Stimulated activated CD4-positive, alpha-beta T cell treated with anti-CD3 and anti-CD28 coated beads, Interleukin-15, amount 100 ng/mL, for 24 hours (primary cell): ENCODE data around the gene C1QTNF5.

ENCODE experiments used
- DNase-seq: peaks from one replicate; pipeline ENCODE4 v3.0.0-alpha.2; 2020

The C1QTNF5 gene

DNA sequence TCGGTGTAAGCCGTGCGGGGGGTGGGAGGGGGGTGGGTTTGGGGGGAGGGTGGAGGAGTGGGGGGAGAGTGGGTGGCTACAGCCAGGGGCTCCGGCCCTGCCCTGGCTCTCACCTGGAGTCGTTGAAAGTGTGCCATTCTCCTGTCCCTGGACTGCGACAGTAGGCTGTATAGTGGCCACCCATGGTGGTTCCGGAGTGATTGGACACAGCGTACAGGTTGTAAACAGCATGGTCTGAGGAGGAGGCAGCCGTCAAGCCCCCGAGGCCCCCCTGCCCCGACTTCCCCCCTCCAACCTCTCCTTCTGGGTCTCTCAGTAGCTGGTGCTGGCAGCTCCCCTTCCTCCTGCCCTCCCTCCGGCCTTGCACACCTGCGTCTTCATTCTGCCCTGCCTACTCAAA is 16.4 kb upstream of the C1QTNF5 start:
- DNase-seq, result no peak

DNA sequence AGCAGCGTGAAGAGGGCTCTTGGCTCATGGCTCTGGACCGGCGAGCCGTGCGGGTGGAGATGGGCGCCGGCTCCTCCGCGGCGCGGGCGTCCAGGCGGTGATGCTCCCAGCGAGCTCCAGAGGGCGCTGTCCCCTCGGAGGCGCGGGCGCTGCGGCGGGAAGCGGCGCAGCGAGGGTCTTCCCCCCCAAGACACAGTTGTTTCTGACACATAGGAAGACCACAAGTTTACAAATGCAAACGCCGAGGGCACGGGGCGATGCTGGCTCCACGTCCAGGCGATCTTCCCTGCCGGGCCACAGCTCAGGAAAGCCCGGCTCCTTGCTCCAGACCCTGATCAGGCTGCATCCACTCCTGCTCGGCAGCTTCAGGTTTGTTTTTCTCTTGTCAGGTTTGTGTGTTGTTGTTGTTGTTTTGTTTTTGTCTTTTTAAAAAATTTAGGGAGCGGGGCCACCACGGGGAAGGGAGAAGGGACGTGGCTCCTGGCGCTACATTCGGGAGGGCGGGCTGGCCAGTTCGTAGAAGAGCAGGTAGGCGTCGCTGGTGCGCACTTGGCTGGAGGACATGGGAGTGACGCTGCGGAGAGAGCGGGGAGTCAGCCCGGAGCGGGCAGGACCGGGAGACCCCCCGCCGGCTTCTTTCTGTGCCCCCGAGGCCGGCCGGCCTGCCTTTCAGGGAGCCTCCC is 15.8 kb upstream of the C1QTNF5 start:
- peak; percentile 85 for DNase-seq

DNA sequence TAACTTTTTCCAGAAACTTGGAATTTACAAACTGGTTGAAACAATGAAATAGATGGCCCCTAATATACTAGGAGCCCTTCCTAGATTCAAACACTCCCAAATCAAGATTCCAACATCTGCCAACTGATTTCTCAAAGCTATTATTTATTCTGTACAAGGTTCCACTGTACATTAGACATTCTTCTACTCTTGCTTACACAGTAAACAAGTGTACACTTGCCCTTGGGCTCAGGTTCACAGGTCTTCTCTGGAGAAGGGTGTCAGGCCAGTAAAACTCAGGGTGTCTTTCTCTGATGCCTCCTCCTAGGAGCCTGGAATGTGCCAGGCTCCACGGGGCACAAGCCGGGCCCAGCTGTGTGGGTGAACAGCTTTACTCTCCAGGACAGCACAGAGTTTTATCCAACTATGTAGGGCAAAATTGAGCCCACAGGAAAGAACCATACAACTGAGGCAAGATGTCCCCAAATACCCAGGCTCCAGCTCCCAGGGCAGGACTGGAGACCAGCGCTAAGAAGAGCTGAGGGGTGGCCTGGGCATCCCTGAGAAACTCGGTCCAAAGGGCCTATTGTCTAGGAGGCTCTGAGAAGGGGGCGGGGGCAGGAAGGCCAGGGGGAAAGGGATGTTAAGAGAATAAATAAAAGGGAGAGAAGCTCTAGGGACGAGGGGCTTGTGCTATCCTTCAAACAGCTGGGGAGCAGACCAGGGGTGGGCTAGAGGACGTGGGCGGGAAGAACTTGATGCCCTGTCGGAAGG is 14.6 kb upstream of the C1QTNF5 start:
- no peak for DNase-seq

DNA sequence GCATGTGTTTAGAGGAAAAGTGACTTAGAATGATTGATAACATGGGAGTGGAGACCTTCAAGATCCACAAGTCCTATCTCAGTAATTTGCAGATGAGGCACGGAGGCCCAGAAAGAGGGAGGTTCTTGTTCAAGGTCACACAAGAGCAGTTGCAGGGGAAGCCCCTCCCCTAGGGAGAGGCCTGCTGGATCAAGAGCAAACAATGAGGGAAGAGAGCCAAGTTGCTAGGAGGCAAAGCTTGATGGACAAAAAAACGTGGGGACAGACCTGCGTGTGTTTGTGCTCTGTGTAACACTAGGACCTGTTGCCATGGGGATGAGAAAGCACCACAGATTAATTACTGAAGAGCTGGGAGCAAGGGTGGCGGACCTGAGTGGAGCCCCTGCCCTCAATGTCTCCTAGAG is 12.2 kb upstream of the C1QTNF5 start:
- DNase-seq, result no peak

DNA sequence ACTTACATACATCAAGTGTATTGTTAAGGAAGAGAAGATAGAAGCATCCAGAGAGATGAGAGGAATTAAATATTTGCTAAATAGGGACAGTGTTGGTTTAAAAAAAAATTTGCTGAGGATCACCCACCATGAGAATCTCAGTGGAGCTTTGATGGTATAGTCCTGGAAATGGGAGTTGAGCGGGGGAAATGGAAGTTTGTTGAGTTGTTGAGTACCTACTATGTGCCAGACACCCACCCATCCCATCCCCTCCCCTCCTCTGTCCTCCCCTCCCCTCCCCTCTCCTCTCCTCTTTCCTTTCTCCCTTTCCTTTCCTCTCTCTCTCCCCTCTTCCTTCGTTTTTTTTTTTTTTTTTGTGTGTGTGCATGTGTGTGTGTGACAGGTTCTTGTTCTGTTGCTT is 10.5 kb upstream of the C1QTNF5 start:
- no peak for DNase-seq

DNA sequence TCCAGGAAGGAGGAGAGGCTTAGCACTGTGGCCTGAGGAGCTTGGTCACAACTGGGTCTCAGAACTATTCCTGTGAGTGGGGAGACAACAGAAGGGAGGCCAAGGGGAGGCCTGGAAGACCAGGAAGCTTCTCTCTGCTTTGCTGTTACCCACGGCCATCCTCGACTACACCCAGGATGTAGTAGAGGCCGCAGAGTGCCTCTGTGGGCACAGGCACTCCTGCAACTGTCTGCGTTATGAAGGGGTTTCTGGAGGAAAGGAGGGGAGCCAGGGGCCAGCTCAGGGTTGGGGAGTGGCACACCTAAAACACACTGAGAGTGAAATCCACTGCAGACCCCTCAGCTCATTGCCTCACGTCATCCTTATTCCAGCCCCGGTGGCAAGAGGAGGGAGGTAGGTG is 9.6 kb upstream of the C1QTNF5 start:
- DNase-seq, result no peak

DNA sequence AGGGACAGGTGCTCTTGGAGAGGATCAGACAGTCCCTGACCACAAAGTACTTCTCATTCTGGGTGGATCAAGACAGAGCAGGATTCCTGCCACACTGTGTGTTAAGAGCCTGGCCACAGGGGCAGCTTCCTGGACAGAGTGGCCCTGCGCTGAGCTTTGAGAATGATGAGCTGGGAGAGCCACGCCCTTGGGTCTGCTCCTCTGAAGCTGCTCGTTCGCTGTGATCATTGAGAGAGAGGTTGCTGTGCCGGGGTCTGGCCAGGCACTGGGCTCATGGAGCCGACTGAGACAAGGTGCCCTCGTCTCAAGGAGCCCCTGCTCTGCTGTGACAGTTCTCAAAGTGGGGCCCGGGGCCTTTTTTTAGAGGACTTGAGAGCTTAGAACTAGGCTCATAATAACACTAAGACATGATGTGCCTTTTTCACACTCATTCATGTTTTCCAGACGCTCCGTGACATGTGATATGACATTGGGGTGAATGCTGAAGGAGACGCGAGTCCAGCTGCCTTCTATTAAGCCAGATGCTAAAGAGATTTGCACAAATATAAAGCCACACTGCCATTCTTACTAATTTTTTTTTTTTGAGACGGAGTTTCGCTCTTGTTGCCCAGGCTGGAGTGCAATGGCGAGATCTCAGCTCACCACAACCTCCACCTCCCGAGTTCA is 7.4 kb upstream of the C1QTNF5 start:
- DNase-seq, result no peak

DNA sequence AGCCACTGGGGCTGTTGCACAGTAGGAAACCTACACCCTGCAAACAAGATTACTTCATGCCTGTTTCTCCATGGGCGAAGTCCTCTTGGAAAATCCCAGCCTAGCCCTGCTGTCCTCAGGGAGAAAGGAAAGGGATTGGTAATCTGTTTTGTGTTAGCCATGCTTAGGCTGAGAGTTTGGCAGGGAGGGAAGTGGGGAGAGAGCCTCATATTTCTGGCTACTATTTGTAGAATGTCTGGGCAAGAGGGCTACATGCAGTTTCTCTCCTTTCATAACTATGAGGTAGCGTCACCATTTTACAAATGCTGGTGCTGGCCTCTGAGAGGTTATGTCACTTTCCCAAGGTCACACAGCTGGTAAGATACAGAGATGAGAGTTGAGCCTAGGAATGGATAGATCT is 6.6 kb upstream of the C1QTNF5 start:
- DNase-seq, result no peak

DNA sequence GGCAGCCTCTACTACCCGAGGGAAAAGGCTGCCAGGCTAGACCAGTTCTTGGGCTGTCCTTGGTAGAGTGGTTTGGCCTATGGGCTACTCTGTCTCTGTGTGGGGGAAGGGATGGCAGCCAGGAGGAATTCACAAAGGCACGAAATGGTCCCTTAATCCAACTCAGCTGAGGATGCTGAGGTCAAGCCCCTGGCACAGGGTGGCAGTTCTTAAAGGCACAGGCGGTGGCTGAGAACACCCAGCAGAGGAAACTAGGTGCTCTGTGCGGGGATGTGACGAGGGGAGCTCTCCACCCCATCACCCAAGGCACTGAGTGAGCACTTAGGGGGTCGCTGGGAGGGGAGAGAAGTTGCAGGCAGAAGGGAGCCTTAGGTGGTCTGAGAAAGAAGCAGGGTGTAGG is 5.9 kb upstream of the C1QTNF5 start, which contains the start of gene MFRP:
MFRP (minus strand) TSS at position 101 of the 400 bp plus-strand sequence. CDS start 192 bp downstream, outside the sequence.
- DNase-seq, result no peak

DNA sequence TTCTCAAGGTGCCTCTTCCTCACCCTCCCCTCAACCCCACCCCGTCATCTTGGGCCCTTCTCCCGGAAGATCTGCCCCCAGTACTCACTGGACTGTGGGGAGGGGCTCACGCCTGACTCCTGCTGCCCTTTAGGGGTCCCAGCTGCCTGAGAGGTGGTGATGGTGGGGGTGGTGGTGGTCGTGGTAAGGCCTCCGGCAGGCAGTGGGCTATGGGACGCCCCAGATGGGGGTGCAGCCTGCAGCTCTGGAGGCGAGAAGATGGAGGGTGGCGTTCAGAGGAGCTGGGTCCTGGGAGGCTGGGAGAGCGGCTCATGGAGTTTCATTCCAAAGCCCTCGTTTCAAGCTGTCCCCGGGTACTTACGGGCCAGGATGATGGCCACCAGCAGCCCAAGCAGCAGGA is 5.0 kb upstream of the C1QTNF5 start:
- DNase-seq, result no peak

DNA sequence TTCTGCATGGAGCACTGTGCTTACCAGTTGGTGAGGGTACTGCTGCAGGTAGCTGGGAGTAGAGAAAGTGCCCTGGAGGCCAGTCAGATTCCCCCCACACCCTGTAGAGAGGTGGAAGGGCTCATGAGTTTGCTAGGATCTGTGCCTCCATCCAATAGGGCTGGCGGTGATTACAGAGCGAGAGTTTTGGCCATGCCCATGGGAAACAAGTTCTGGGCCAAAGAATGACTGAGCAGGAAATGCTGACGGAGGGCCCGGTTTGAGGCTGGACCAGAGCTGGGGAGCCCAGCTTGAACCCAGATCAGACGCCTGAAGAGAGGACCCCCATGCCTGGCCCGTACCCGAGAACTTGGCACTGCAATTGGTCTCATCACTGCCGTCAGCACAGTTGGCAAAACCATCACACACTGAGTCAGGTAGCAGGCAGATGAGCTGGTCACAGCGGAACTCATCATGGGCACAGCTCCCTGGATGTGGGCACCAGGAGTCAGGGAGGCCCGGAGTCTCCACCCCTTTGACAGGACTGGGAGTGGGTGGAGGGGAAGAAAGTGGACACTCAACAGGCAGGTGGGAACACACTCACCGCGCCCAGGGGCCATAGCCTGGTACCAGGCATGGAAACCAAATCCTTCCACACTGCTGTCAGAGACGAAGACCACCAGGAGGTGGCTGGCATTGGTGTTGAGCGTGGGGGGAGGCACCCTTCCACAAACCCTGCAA is 3.8 kb upstream of the C1QTNF5 start:
- DNase-seq, result no peak

DNA sequence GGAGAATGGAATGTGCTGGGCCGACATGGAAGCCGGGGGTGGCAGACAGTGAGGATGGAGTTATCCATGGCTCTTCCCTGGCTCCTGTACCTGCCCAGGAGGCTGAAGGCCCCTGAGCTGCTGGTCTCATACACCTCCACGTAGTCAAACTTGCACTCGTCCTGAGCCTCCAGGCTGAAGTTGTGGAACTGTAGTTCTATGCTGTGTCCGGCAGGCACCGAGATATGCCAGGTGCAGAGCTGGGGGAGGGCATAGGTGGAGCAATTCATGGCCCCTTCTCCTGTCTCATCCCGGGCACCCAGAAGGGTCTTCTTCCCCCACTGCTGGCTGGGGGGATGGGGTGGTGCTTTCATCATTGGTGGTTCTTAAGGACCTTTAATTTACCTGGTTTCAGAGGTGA is 3.0 kb upstream of the C1QTNF5 start:
- DNase-seq, result no peak

DNA sequence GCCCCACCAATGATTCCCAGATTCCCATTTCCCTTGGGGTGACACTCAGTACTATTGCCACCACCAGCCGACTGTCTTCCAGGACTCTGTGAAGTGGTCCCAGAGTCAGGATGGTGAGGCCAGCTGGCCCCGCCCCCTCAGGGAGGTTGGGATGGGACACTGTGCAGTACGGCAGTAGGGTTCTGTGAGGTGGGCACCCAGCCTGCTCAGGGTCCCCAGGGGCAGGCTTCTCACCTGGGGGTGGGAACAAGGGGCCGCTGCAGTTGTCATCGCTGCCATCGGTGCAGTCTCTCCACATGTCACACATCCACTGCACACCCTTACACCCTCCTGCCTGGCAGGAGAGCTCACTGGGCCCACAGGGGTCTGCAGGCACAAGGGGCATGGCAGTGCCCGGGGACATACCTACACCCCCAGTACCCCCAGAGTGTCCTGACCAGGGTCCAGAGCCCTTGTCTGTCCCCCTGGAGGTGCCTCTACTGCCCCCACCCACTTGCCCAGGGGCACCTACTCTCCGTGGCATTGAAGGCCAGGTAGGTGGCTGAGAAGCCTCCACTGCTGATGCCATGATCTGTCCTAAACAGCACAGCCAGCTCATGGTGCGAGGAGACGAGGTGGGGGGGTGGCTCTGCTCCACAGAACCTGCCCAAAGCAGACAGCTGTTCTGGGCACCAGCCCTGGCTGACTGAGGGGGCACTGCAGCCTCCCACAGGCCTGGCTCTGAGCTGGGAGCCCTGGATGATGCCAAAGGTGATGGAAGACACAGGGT is 1.9 kb upstream of the C1QTNF5 start:
- DNase-seq, result no peak

DNA sequence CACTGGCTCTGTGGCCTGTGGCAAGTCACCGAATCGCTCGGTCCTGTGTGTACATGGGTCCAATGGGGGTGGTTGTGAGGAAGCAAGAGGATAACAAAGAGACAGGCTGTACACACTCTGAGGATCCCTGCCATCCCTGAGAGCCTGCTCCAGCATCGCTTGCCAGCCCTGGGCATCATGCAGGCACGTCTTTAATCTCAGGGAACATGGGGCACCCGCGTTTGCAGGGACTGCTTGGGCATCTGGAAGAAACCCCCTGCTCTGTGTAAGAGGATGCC is 1.3 kb upstream of the C1QTNF5 start:
- DNase-seq, result no peak

DNA sequence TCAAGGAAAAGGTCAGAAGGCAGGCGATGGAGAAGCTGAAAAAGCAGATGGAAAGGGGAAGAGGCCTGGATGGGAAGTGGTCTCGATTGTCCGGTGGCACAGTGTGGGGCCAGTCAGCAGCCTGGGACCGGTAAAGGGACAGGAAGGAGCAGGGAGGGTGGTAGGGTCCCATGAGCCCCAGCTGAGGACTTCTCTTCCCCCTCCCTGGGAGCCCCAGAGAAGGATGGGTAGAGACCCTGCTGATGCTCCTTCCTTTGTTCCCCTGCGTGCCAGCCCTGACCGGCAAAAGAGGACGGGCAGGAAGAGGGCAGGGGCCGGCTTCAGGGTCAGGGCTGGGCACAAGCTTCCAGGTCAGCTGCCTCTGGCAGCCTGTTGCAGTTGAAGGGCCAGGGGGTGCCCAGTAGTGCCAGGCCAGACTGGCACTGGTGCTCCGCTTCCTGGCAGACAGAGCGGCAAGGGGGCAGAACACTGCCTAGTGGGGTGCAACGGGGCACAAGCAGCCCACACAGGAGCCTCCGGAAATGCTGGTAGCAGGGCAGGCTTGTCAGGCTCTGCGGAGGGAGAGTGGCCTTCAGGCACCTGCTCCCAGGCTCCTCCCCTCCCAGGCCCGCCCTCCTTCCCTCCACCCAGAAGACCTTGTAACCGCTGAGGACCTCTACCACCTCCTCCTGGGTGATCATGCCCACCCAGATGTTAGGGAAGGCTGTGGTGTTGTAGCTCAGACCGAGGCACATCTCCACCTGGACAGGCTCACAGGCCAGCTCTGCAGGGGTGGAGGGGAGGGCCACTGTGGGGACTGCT is 739 bp upstream of the C1QTNF5 start:
- no peak for DNase-seq

DNA sequence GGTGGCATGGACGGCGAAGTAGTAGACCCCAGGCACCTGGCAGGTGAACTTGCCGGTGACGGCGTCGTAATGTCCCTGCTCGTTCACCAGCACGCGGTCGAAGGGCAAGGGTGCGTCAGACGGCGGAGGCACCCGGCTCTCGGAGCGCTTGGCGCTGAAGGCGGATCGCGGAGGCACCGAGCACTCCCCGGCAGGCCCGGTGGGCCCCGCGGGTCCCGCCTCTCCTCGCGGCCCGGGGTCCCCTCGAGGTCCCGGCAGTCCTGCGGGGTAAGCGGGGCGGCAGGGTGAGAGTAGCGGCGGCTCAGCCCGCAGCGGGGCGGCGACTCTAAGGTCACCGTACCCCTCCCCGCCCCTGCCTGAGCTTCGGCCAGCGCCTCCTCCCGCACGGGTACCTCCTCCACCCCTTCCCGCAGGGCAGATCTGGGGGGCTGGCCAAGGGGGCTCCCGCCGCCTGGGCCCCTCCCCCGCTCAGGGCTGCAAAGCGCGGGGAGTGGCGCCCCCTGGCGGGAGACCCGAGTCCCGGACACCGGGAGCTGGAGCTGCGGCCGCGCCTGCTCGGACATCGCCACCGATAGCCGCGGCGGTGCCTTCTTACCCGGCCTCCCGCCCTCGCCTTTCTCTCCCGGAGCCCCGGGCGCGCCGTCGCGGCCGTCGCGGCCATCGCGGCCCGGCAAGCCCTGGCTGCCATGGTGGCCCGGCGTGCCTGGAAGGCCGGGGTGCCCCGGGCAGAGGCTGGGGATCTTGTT is 921 bp downstream of the C1QTNF5 start:
- DNase-seq, result peak; percentile 63

DNA sequence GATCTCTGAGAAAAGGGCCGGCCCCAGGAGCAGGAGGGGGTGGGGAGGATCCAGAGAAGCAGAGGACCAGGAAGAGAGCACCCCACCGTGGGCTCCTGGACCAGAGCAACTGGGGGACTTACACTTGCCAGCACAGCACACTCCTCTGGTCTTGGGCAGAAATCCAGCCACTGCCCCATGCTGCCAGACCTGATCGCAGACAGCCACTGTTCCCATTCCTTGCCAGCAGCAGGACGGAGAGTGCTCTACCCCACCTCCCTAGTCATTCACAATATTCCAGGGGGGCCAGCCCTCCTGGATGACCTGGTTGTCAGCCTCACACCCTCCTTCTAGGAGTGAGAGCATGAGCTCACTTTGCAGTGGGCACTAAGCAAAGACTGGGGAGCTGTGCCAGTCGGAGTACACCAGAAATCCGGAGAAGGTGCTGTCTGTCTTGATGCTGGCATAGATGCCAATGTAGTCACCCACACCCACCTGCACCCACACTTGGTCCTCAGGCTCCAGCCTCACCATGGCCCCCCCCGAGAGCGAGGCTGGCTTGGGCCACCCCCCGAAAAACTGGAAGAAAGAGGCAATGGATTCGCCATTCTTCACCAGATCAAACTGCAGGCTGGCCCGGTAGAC is 1.6 kb downstream of the C1QTNF5 start:
- no peak for DNase-seq

DNA sequence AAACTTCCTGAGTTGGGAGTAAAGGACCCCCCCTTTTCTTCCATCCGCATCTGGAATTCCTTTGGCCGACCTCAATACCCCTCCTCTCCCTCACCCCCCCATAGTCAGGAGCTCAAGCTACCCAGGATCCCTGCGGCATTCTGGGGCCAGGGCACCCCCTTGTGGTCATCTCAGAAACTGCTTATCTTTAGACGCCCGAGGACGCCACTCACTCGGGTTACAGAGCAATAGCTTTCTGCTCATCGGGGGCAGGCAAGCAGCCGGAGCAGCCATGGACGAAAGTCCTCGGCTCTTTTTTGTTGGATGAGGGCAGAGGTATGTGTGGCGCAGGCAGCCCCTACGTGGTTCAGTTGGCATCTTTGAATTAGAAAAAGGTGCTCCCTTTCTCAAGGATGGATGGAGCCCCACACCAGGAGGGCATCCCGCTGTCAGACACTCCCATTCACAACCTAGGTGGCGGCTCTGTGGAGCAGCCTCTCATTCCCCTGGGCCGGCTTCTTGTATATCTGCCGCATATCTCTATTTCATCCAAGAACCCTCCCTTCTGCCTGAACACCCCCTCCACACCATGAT is 2.3 kb downstream of the C1QTNF5 start:
- peak; percentile 77 for DNase-seq

DNA sequence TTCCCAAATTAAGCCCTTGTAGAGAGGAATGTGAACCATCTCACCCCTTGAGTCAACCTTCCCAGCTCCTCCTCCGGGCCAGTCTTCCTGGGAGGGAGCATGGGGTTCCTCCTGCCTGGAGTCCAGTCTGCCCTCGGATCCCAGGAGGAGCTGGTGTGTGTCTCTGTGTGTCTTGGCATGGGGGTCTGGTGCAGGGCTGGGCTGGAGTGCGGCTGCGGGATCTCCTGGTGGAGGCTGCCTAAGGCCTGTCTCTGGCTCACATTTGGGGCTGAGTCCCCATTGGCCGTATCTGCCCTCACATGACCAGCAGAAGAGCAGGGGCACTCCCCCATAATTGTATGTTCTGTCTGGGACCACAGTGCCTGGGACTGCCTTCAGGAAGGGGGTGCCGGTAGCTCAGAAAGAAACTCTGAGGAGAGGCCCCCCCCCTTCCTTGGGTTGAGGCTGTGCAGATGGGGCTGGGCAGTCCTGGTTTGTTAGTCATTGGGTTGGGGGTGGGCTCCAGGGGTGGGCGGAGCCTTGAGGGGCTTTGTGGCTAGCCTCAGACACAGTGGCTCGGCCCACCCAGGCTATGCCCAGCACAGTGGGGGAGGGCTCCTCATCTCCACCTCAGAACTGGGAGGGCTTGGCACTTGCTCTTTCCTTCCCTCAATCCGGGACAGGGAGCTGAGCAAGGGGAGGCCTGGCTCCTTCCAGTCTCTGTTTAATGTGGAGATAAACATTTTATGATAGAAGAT is 2.9 kb downstream of the C1QTNF5 start:
- DNase-seq, result no peak
